ENCODE data around the gene PRPF40B.

- TF ChIP-seq CTCF (IDR thresholded peaks at IDR 0.05) (no peak), EZH2 (IDR thresholded peaks at IDR 0.05) (no peak), EZH2phosphoT487 (IDR thresholded peaks at IDR 0.05) (no peak)
Measured at GRCh38 chr12:49671031-49671765, 47.8 kb downstream of the PRPF40B start.

All from neural progenitor cell (in vitro differentiated cells).